Measurements from ENCODE around the gene OSBPL10. TPM values are rescaled to one million over a fixed set of nuclear protein-coding genes. Genes with fewer than 3 reads are reported as not detected.

OSBPL10 gene
- total RNA-seq, 4 donors from 2014 or later, result 30.0 to 49.7 (median 43.7) TPM

GRCh38 chr3:31890007-31890406 lies 91.1 kb downstream of the OSBPL10 start:
- Histone ChIP-seq H3K27me3 (no peaks in the 10 kb centered on the region), H3K36me3 (no peaks in the 10 kb centered on the region), H3K27ac (no peak overlapping the region), H3K4me3 (no peak overlapping the region), H3K4me1 (no peaks in the 10 kb centered on the region), H3K9me3 (no peaks in the 10 kb centered on the region)
- no peak for DNase-seq
- TF ChIP-seq CTCF (IDR thresholded peaks at IDR 0.05), result no peak
- intact Hi-C loops (cut with DNase I; ENCODE audit: low total_unique reads), result no loop called here

- Histone ChIP-seq H3K36me3 (no peaks in the 10 kb centered on the region), H3K27ac (no peak overlapping the region), H3K4me3 (no peak overlapping the region), H3K27me3 (no peaks in the 10 kb centered on the region), H3K9me3 (no peaks in the 10 kb centered on the region), H3K4me1 (no peaks in the 10 kb centered on the region)
- no peak for DNase-seq
- intact Hi-C loops (cut with DNase I; ENCODE audit: low total_unique reads), result no loop called here
- no peak for TF ChIP-seq POLR2A (IDR thresholded peaks at IDR 0.05)
- no peak for TF ChIP-seq CTCF (IDR thresholded peaks at IDR 0.05)
Measured at GRCh38 chr3:31885235-31885634, 95.8 kb downstream of the OSBPL10 start.

GRCh38 chr3:31884251-31884650 lies 96.8 kb downstream of the OSBPL10 start:
- Histone ChIP-seq H3K36me3 (no peaks in the 10 kb centered on the region), H3K4me1 (no peaks in the 10 kb centered on the region), H3K4me3 (no peak overlapping the region), H3K27me3 (no peaks in the 10 kb centered on the region), H3K9me3 (no peaks in the 10 kb centered on the region), H3K27ac (no peak overlapping the region)
- intact Hi-C loops (cut with DNase I; ENCODE audit: low total_unique reads), result no loop called here
- TF ChIP-seq POLR2A (IDR thresholded peaks at IDR 0.05) (no peak), CTCF (IDR thresholded peaks at IDR 0.05) (no peak)
- DNase-seq, result no peak

GRCh38 chr3:31882895-31883294 lies 98.2 kb downstream of the OSBPL10 start:
- Histone ChIP-seq H3K27ac (no peak overlapping the region), H3K4me1 (peaks cover 0 to 7% of the 10 kb centered on the region in 2 donors), H3K4me3 (no peak overlapping the region), H3K9me3 (no peaks in the 10 kb centered on the region), H3K36me3 (no peaks in the 10 kb centered on the region), H3K27me3 (no peaks in the 10 kb centered on the region)
- no peak for DNase-seq
- intact Hi-C loops (cut with DNase I; ENCODE audit: low total_unique reads), result no loop called here
- TF ChIP-seq POLR2A (IDR thresholded peaks at IDR 0.05) (no peak), CTCF (IDR thresholded peaks at IDR 0.05) (no peak)

GRCh38 chr3:31882431-31882830 lies 98.6 kb downstream of the OSBPL10 start:
- intact Hi-C loops (cut with DNase I; ENCODE audit: low total_unique reads), result no loop called here
- H3K9me3 ChIP-seq, result no peaks in the 10 kb centered on the region
- DNase-seq, result no peak

More at GRCh38 chr3:31882431-31882830, 98.6 kb downstream of the OSBPL10 start:
- no peak for TF ChIP-seq CTCF (IDR thresholded peaks at IDR 0.05)
- TF ChIP-seq POLR2A (IDR thresholded peaks at IDR 0.05), result no peak
- Histone ChIP-seq H3K27me3 (no peaks in the 10 kb centered on the region), H3K4me1 (peaks cover 0 to 7% of the 10 kb centered on the region in 2 donors), H3K4me3 (no peak overlapping the region), H3K27ac (no peak overlapping the region), H3K36me3 (no peaks in the 10 kb centered on the region)
